Transverse colon (tissue), 4 donors: Measurements from ENCODE around the gene LIPA. TPM values are rescaled to one million over a fixed set of nuclear protein-coding genes. Genes with fewer than 3 reads are reported as not detected.

Experiments
- DNase-seq: peaks from one replicate; pipeline ENCODE4 v3.0.0-alpha.2; 2019
- H3K27ac ChIP-seq, 4 donors: fragments of 200-600 bp; sonication (generic); 2 replicates each; pipeline ENCODE4 v1.5.1; 2016 to 2018; ENCODE audit warnings: inconsistent platforms in 4 of 4
- H3K27me3 ChIP-seq: fragments of 200-600 bp; sonication (generic); 2 replicates; pipeline ENCODE4 v1.5.1; 2017; ENCODE audit warnings: inconsistent platforms
- H3K36me3 ChIP-seq, 4 donors: fragments of 200-600 bp; sonication (generic); 2 replicates each; pipeline ENCODE4 v1.5.1; 2017 to 2019; ENCODE audit warnings: inconsistent platforms in 4 of 4
- H3K4me1 ChIP-seq, 4 donors: fragments of 200-600 bp; sonication (generic); 2 replicates each; pipeline ENCODE4 v1.5.1; 2017 to 2020; ENCODE audit warnings: inconsistent platforms in 4 of 4
- H3K4me3 ChIP-seq, 4 donors: fragments of 200-600 bp; sonication (generic); 1 replicate in 1 of 4; 2 replicates in 3 of 4; pipeline versions ENCODE4 v1.5.1 to v1.6.1; 2017 to 2019; ENCODE audit warnings: inconsistent platforms in 4 of 4
- H3K9me3 ChIP-seq, 2 donors: fragments of 200-600 bp; sonication (generic); 2 replicates each; pipeline ENCODE4 v1.5.1; 2017 to 2019; ENCODE audit warnings: inconsistent platforms in 2 of 2
- CTCF ChIP-seq, 5 experiments: fragments of 200-600 bp in 3 of 5; fragments of 450-650 bp in 2 of 5; sonication (generic) in 3 of 5; IDR thresholded peaks; 1 replicate in 2 of 5; 2 replicates in 3 of 5; pipeline ENCODE4 v1.5.1; 2016 to 2017; ENCODE audit warnings: antibody characterized with exemption in 5 of 5, inconsistent platforms in 3 of 5, mild to moderate bottlenecking in 2 of 5, moderate library complexity in 1 of 5
- EP300 ChIP-seq: sonication (generic); formaldehyde crosslinking; IDR thresholded peaks from one replicate; pipeline ENCODE4 v1.6.1; 2017; ENCODE audit warnings: antibody characterized with exemption, low read depth
- POLR2A ChIP-seq: fragments of 450-650 bp; IDR thresholded peaks from one replicate; pipeline ENCODE4 v1.6.1; 2016; ENCODE audit warnings: antibody characterized with exemption, mild to moderate bottlenecking, moderate library complexity
- POLR2AphosphoS5 ChIP-seq, 3 donors: sonication (generic); formaldehyde crosslinking; IDR thresholded peaks; one replicate each; pipeline ENCODE4 v1.6.1; 2016; ENCODE audit warnings: antibody characterized with exemption in 3 of 3
- WGBS, 2 donors: methylation state at CpG; one replicate each; pipeline ENCODE4 v1.1.5; 2018; ENCODE audit warnings: low coverage in 1 of 2; 5-methylcytosine and 5-hydroxymethylcytosine counted together
- in situ Hi-C, 4 donors: fragments of 200-750 bp; cut with MboI; loops; one replicate each; pipeline versions ENCODE4 v1.15.0 to v1.15.1; 2017; ENCODE audit warnings: low sequenced_read_pairs in 3 of 4, low pct_ligation_motif_present in 1 of 4, low pct_unique_long_range_greater_than_20kb in 1 of 4
- intact Hi-C: fragments of 100-400 bp; cut with DNase I; formaldehyde crosslinking; loops from one replicate; pipeline ENCODE4 v1.15.1; 2023; ENCODE audit warnings: low total_unique reads
- total RNA-seq, 4 donors: library from RNA; depleted of rRNA; stranded (reverse); fragments of >200 nt; gene quantifications; one replicate each; pipeline ENCODE4 v1.1.0, GENCODE V29; 2016

LIPA gene
- total RNA-seq, 4 donors from 2014 or later, result 3.6 to 23.8 (median 12.1) TPM

GRCh38 chr10:89258881-89259280, 7.3 kb upstream of the LIPA start:
- no peak overlapping the region for H3K4me3 ChIP-seq
- TF ChIP-seq POLR2A (no peak), EP300 (no peak), POLR2AphosphoS5 (IDR thresholded peaks at IDR 0.05) (no peak), CTCF (IDR thresholded peaks at IDR 0.05) (no peak)
- H3K27ac ChIP-seq, result no peak overlapping the region
- no peaks in the 10 kb centered on the region for H3K36me3 ChIP-seq
- in situ Hi-C loops, result loop anchor here in 2 of 4 donors (5.0 to 10.0 kb wide), 2 partner anchors 296 to 308 kb away; no protein-coding TSS in a partner anchor
- no peaks in the 10 kb centered on the region for H3K27me3 ChIP-seq
- intact Hi-C loops, result no loop called here
- 60 to 81% methylated on average over 1 of the region's 1 CpG for WGBS, 2 donors
- H3K9me3 ChIP-seq, result no peaks in the 10 kb centered on the region
- no peak for DNase-seq
- H3K4me1 ChIP-seq, result peaks cover 0 to 7% (median 4%) of the 10 kb centered on the region in 4 donors

- no peaks in the 10 kb centered on the region for H3K36me3 ChIP-seq
- H3K4me3 ChIP-seq, result no peak overlapping the region
- no peaks in the 10 kb centered on the region for H3K27me3 ChIP-seq
- H3K9me3 ChIP-seq, result no peaks in the 10 kb centered on the region
- TF ChIP-seq CTCF (IDR thresholded peaks at IDR 0.05) (no peak), POLR2AphosphoS5 (IDR thresholded peaks at IDR 0.05) (no peak), EP300 (no peak), POLR2A (no peak)
- no peak overlapping the region for H3K27ac ChIP-seq
- peaks cover 0 to 7% (median 4%) of the 10 kb centered on the region in 4 donors for H3K4me1 ChIP-seq
- in situ Hi-C loops, result loop anchor here in 2 of 4 donors (5.0 to 10.0 kb wide), 2 partner anchors 297 to 310 kb away; no protein-coding TSS in a partner anchor
- DNase-seq, result no peak
- intact Hi-C loops, result no loop called here
- 47 to 54% methylated on average over 2 of the region's 2 CpGs for WGBS, 2 donors
These were observed 6.0 kb upstream of the LIPA start for GRCh38 chr10:89257581-89257980.

GRCh38 chr10:89256962-89257361, 5.4 kb upstream of the LIPA start:
- Histone ChIP-seq H3K9me3 (no peaks in the 10 kb centered on the region), H3K4me3 (no peak overlapping the region), H3K27ac (no peak overlapping the region), H3K4me1 (peaks cover 0 to 11% (median 4%) of the 10 kb centered on the region in 4 donors), H3K36me3 (no peaks in the 10 kb centered on the region), H3K27me3 (no peaks in the 10 kb centered on the region)
- 58 to 68% methylated on average over 1 of the region's 1 CpG for WGBS, 2 donors
- intact Hi-C loops, result no loop called here
- DNase-seq, result no peak
- TF ChIP-seq POLR2AphosphoS5 (IDR thresholded peaks at IDR 0.05) (no peak), EP300 (no peak), CTCF (IDR thresholded peaks at IDR 0.05) (no peak), POLR2A (no peak)
- in situ Hi-C loops, result loop anchor here in 2 of 4 donors (5.0 to 10.0 kb wide), 2 partner anchors 298 to 310 kb away; no protein-coding TSS in a partner anchor

- intact Hi-C loops, result no loop called here
- DNase-seq, result no peak
- no peaks in the 10 kb centered on the region for H3K27me3 ChIP-seq
- no peak overlapping the region for H3K4me3 ChIP-seq
- in situ Hi-C loops, result loop anchor here in 2 of 4 donors (5.0 to 10.0 kb wide), 2 partner anchors 298 to 311 kb away; no protein-coding TSS in a partner anchor
- no peak overlapping the region for H3K27ac ChIP-seq
- 63 to 72% methylated on average over 3 of the region's 3 CpGs for WGBS, 2 donors
- H3K4me1 ChIP-seq, result peaks cover 0 to 12% (median 4%) of the 10 kb centered on the region in 4 donors
- no peaks in the 10 kb centered on the region for H3K9me3 ChIP-seq
- no peaks in the 10 kb centered on the region for H3K36me3 ChIP-seq
- TF ChIP-seq POLR2AphosphoS5 (IDR thresholded peaks at IDR 0.05) (no peak), EP300 (no peak), CTCF (IDR thresholded peaks at IDR 0.05) (no peak), POLR2A (no peak)
These were observed 4.8 kb upstream of the LIPA start for GRCh38 chr10:89256340-89256739.
